Measurements from ENCODE around the gene BSND.

Gene BSND

GRCh38 chr1:54967372-54967771, 31.4 kb upstream of the BSND start:
- no peak for DNase-seq (ENCODE audit: extremely low read depth, low read depth)
- no peak overlapping the region for H3K4me3 ChIP-seq (replicated peaks; ENCODE audit: low read depth, low read length)
- TF ChIP-seq, protein P1, sequence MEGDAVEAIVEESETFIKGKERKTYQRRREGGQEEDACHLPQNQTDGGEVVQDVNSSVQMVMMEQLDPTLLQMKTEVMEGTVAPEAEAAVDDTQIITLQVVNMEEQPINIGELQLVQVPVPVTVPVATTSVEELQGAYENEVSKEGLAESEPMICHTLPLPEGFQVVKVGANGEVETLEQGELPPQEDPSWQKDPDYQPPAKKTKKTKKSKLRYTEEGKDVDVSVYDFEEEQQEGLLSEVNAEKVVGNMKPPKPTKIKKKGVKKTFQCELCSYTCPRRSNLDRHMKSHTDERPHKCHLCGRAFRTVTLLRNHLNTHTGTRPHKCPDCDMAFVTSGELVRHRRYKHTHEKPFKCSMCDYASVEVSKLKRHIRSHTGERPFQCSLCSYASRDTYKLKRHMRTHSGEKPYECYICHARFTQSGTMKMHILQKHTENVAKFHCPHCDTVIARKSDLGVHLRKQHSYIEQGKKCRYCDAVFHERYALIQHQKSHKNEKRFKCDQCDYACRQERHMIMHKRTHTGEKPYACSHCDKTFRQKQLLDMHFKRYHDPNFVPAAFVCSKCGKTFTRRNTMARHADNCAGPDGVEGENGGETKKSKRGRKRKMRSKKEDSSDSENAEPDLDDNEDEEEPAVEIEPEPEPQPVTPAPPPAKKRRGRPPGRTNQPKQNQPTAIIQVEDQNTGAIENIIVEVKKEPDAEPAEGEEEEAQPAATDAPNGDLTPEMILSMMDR (IDR thresholded peaks at IDR 0.05; ENCODE audit: low read depth, low read length, missing control alignments): no peak

- no peak for DNase-seq (ENCODE audit: extremely low read depth, low read depth)
- no peak overlapping the region for H3K4me3 ChIP-seq (replicated peaks; ENCODE audit: low read depth, low read length)
- TF ChIP-seq, protein P1 (IDR thresholded peaks at IDR 0.05; ENCODE audit: low read depth, low read length, missing control alignments): no peak
Measured at GRCh38 chr1:54968551-54968950, 30.2 kb upstream of the BSND start.

- no peak for DNase-seq (ENCODE audit: extremely low read depth, low read depth)
- TF ChIP-seq, protein P1 (IDR thresholded peaks at IDR 0.05; ENCODE audit: low read depth, low read length, missing control alignments): no peak
Measured at GRCh38 chr1:54969879-54970278, 28.9 kb upstream of the BSND start.

GRCh38 chr1:54970901-54971300, 27.8 kb upstream of the BSND start:
- no peak for DNase-seq (ENCODE audit: extremely low read depth, low read depth)
- TF ChIP-seq, protein P1 (IDR thresholded peaks at IDR 0.05; ENCODE audit: low read depth, low read length, missing control alignments): no peak
- no peak overlapping the region for H3K4me3 ChIP-seq (replicated peaks; ENCODE audit: low read depth, low read length)

More at GRCh38 chr1:54969879-54970278, 28.9 kb upstream of the BSND start:
- no peak overlapping the region for H3K4me3 ChIP-seq (replicated peaks; ENCODE audit: low read depth, low read length)

DNA sequence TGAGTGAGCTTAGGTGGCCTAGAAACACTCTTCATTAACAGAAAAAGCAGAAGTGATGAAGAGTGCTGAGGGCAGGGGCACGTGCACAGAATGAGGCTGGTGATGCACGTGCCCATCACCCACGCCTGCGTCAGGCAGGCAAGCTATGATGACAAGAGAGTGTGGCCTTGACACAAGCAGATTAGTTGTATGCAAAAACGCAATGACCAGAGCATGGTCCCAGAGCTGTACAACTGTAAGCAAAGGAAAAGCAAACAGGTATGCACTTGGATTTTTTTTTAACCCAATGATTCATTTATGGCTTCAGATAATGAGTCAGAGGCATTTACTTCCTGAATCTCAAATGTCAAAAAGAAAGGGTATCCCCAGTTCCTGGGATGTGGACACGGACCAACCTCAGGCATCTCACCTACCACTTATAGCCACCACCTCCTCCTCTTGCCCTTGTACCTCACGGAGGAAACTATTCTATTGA, 27.4 kb upstream of the BSND start:
- TF ChIP-seq, protein P1 (IDR thresholded peaks at IDR 0.05; ENCODE audit: low read depth, low read length, missing control alignments): no peak
- no peak for DNase-seq (ENCODE audit: extremely low read depth, low read depth)
- no peak overlapping the region for H3K4me3 ChIP-seq (replicated peaks; ENCODE audit: low read depth, low read length)

GRCh38 chr1:54972436-54972835, 26.3 kb upstream of the BSND start:
- TF ChIP-seq, protein P1 (IDR thresholded peaks at IDR 0.05; ENCODE audit: low read depth, low read length, missing control alignments): no peak
- DNase-seq (ENCODE audit: extremely low read depth, low read depth): no peak
- H3K4me3 ChIP-seq (replicated peaks; ENCODE audit: low read depth, low read length): no peak overlapping the region

Data from HFF-Myc (cell line).